K562 (cell line): Measurements from ENCODE around the gene KCTD6. TPM values are rescaled to one million over a fixed set of nuclear protein-coding genes. Genes with fewer than 3 reads are reported as not detected.

Source experiments
- polyA plus RNA-seq, 8 experiments: library from polyadenylated mRNA; depleted of rRNA in 4 of 8; stranded (reverse) in 5 of 8; unstranded in 3 of 8; fragments of >200 nt; fragmentation: Nextera tagmentation in 2 of 8; fragmentation: Illumina TruSeq in 1 of 8; extraction: Ambion mirVana in 2 of 8; extraction: Trizol in 1 of 8; gene quantifications; 2 replicates each; pipeline versions ENCODE4 v1.2.1 to v1.2.3, GENCODE V29; 2011 to 2014; ENCODE audit warnings: inconsistent platforms in 1 of 8, missing spikeins in 1 of 8
- total RNA-seq, 7 experiments: library from RNA; depleted of rRNA in 6 of 7; stranded (reverse); fragments of >200 nt in 6 of 7; fragmentation: Illumina TruSeq in 2 of 7; extraction: Trizol in 2 of 7; gene quantifications; 2 replicates each; pipeline versions ENCODE4 v1.2.1 to v1.2.3, GENCODE V29; 2011 to 2021; ENCODE audit warnings: low replicate concordance in 1 of 7
- TF ChIP-seq, protein P1 (sequence below), 2 experiments: fragments of 450-650 bp; formaldehyde crosslinking in 1 of 2; IDR thresholded peaks; 2 replicates each; pipeline versions ENCODE4 v1.4.0 to v1.6.1; 2014 to 2020; ENCODE audit warnings: mild to moderate bottlenecking in 2 of 2, borderline replicate concordance in 1 of 2, low read depth in 1 of 2

Gene KCTD6
- total and polyA plus RNA-seq, 9 of the 15 experiments (the other 6 are each of a cell fraction or from before 2014, with no cell fraction given) = 2.1 to 5.9 (median 4.5) TPM

DNA sequence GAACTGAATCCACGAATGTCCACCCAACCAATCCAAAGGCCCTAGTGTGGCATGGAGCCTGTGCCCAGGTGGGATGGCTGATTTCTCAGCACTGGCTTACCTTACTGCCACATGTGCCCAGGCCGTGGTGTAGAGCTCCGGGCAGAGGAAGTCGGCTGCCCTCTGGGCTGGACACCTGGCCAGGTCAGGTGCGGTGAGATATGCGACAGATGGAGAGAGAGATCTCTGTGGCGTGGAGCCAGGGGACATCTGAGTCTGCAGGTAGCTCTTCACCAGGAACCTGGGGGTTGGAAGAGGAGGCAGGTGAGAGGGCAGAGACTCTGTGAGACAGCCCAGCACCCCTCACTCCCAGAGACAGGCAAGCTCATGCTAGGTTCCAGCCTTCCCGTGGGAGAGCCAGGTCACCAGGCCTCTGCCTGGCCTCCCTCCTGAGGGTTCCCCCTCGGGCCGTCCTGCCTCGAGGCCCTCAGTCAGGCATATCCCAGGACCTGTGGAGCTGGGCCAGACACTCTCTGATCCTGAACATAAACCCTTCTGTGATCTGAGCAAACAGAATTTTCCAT is 32.5 kb downstream of the KCTD6 start (continued):
- TF ChIP-seq, protein P1, sequence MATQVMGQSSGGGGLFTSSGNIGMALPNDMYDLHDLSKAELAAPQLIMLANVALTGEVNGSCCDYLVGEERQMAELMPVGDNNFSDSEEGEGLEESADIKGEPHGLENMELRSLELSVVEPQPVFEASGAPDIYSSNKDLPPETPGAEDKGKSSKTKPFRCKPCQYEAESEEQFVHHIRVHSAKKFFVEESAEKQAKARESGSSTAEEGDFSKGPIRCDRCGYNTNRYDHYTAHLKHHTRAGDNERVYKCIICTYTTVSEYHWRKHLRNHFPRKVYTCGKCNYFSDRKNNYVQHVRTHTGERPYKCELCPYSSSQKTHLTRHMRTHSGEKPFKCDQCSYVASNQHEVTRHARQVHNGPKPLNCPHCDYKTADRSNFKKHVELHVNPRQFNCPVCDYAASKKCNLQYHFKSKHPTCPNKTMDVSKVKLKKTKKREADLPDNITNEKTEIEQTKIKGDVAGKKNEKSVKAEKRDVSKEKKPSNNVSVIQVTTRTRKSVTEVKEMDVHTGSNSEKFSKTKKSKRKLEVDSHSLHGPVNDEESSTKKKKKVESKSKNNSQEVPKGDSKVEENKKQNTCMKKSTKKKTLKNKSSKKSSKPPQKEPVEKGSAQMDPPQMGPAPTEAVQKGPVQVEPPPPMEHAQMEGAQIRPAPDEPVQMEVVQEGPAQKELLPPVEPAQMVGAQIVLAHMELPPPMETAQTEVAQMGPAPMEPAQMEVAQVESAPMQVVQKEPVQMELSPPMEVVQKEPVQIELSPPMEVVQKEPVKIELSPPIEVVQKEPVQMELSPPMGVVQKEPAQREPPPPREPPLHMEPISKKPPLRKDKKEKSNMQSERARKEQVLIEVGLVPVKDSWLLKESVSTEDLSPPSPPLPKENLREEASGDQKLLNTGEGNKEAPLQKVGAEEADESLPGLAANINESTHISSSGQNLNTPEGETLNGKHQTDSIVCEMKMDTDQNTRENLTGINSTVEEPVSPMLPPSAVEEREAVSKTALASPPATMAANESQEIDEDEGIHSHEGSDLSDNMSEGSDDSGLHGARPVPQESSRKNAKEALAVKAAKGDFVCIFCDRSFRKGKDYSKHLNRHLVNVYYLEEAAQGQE (IDR thresholded peaks at IDR 0.05; ENCODE audit: borderline replicate concordance) = no peak
- TF ChIP-seq, protein P1 (CRISPR knock-in tag; IDR thresholded peaks at IDR 0.05; ENCODE audit: low read depth) = no peak
- TF ChIP-seq, all 486 proteins: peak for 0
